K562 (cell line): ENCODE measurements around the gene DEDD.

Experiments used
- HNRNPLL ChIP-seq: fragments of 200-400 bp; formaldehyde crosslinking; IDR thresholded peaks from 2 replicates; pipeline ENCODE4 v1.6.1; 2017; ENCODE audit warnings: low read length, low read depth, mild to moderate bottlenecking; ENCODE audit not compliant: poor library complexity, severe bottlenecking
- NR2C2 ChIP-seq, 2 experiments: fragments of 200-800 bp in 1 of 2; sonication (Bioruptor generic) in 1 of 2; sonication (generic) in 1 of 2; formaldehyde crosslinking in 1 of 2; IDR thresholded peaks; 2 replicates each; pipeline versions ENCODE4 v1.6.1 to v1.8.0; 2016 to 2022; ENCODE audit warnings: mild to moderate bottlenecking in 1 of 2, missing compliant biosample characterization in 1 of 2, missing genetic modification characterization in 1 of 2, missing genetic modification reagents in 1 of 2
- POLR2A ChIP-seq: fragments of 450-650 bp; conservative IDR thresholded peaks from 2 replicates; pipeline ENCODE4 v1.6.1; 2016
- POLR2AphosphoS5 ChIP-seq: IDR thresholded peaks from 2 replicates; pipeline ENCODE4 v1.6.1; 2011; ENCODE audit warnings: mild to moderate bottlenecking, low read depth, low read length, moderate library complexity; ENCODE audit not compliant: control insufficient read depth, insufficient read depth
- XRCC4 ChIP-seq: IDR thresholded peaks from one replicate; pipeline ENCODE4 v1.6.1; 2011; ENCODE audit not compliant: insufficient read depth, insufficient read length; ENCODE audit errors: extremely low read depth
- TF ChIP-seq, protein P1 (sequence below): fragments of 250-450 bp; sonication (Bioruptor Pico); IDR thresholded peaks from 2 replicates; pipeline ENCODE4 v1.4.0; 2020; ENCODE audit warnings: mild to moderate bottlenecking, moderate library complexity
- TF ChIP-seq, protein P2 (sequence below): sonication (generic); formaldehyde crosslinking; IDR thresholded peaks from 2 replicates; pipeline ENCODE4 v1.8.1; 2022; ENCODE audit warnings: missing genetic modification reagents
- TF ChIP-seq, protein P3 (sequence below): sonication (generic); formaldehyde crosslinking; IDR thresholded peaks from 2 replicates; pipeline ENCODE4 v1.9.0; 2022; ENCODE audit warnings: mild to moderate bottlenecking, missing genetic modification reagents

DNA sequence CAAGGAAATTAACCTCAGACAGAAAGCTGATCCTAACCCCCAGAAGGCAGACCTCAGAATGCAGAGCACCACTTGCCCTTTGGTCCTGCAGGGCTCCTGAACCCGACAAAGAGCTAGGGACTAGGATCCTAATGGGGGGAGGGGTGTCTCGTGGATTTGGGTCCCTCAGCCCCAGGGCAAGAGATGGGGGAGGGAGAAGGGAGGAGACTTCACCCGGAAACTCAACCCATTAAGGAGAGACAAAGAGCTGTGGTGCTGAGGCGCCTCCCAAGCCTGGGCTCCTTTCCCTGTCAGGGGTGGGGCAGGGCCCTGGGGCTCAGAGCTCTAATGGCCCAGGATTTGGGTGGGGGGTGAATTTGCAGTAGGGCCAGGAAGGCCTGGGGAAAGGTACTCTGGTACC lies 46.0 kb downstream of the DEDD start:
- TF ChIP-seq, protein P1, sequence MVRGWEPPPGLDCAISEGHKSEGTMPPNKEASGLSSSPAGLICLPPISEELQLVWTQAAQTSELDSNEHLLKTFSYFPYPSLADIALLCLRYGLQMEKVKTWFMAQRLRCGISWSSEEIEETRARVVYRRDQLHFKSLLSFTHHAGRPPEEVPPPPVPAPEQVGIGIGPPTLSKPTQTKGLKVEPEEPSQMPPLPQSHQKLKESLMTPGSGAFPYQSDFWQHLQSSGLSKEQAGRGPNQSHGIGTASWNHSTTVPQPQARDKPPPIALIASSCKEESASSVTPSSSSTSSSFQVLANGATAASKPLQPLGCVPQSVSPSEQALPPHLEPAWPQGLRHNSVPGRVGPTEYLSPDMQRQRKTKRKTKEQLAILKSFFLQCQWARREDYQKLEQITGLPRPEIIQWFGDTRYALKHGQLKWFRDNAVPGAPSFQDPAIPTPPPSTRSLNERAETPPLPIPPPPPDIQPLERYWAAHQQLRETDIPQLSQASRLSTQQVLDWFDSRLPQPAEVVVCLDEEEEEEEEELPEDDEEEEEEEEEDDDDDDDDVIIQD: no peak
- TF ChIP-seq HNRNPLL (no peak), NR2C2 (CRISPR knock-in tag; IDR thresholded peaks at IDR 0.05) (no peak), NR2C2 (tag; IDR thresholded peaks at IDR 0.05) (no peak), POLR2AphosphoS5 (no peak), POLR2A (no peak), XRCC4 (no peak)
- TF ChIP-seq, protein P2, sequence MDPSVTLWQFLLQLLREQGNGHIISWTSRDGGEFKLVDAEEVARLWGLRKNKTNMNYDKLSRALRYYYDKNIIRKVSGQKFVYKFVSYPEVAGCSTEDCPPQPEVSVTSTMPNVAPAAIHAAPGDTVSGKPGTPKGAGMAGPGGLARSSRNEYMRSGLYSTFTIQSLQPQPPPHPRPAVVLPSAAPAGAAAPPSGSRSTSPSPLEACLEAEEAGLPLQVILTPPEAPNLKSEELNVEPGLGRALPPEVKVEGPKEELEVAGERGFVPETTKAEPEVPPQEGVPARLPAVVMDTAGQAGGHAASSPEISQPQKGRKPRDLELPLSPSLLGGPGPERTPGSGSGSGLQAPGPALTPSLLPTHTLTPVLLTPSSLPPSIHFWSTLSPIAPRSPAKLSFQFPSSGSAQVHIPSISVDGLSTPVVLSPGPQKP: no peak
- TF ChIP-seq, protein P3, sequence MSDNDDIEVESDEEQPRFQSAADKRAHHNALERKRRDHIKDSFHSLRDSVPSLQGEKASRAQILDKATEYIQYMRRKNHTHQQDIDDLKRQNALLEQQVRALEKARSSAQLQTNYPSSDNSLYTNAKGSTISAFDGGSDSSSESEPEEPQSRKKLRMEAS (CRISPR knock-in tag): no peak
